Chondrocyte (in vitro differentiated cells): ENCODE measurements around the gene WDR1. TPM values are rescaled to one million over a fixed set of nuclear protein-coding genes. Genes with fewer than 3 reads are reported as not detected.

ENCODE experiments used
- DNase-seq: peaks from one replicate; pipeline ENCODE4 v3.0.0; 2021; ENCODE audit warnings: mixed read lengths, low spot score
- H3K27ac Mint-ChIP-seq: one replicate; pipeline ENCODE4 v1.8.0; 2021; ENCODE audit warnings: mild to moderate bottlenecking, moderate library complexity, mixed read lengths; ENCODE audit not compliant: unreplicated experiment
- H3K27me3 Mint-ChIP-seq: 2 replicates; pipeline ENCODE4 v1.8.0; 2021; ENCODE audit warnings: low read depth, mixed read lengths
- H3K36me3 Mint-ChIP-seq: 2 replicates; pipeline ENCODE4 v1.8.0; 2021; ENCODE audit warnings: low read depth, mixed read lengths
- H3K4me1 Mint-ChIP-seq: 2 replicates; pipeline ENCODE4 v1.8.0; 2021; ENCODE audit warnings: low read depth, mild to moderate bottlenecking, mixed read lengths
- H3K4me3 Mint-ChIP-seq: one replicate; pipeline ENCODE4 v1.8.0; 2021; ENCODE audit warnings: mild to moderate bottlenecking, moderate library complexity, mixed read lengths; ENCODE audit not compliant: unreplicated experiment
- H3K9me3 Mint-ChIP-seq: 2 replicates; pipeline ENCODE4 v1.8.0; 2021; ENCODE audit warnings: low read depth, mixed read lengths
- CTCF ChIP-seq: fragments of 200-600 bp; sonication (generic); IDR thresholded peaks from 2 replicates; pipeline ENCODE4 v1.5.0; 2021; ENCODE audit warnings: antibody characterized with exemption, mild to moderate bottlenecking, moderate library complexity
- total RNA-seq: library from RNA; stranded (reverse); gene quantifications from 3 replicates; pipeline ENCODE4 v1.2.1, GENCODE V29; 2021

Gene WDR1
- total RNA-seq, 1 donor from 2014 or later = 483 TPM

GRCh38 chr4:10157478-10158332 is 41.1 kb upstream of the WDR1 start:
- Mint-ChIP-seq H3K27ac (no peak overlapping the region), H3K27me3 (peaks cover 47% of the 10 kb centered on the region), H3K36me3 (no peaks in the 10 kb centered on the region), H3K4me1 (peaks cover 12% of the 10 kb centered on the region), H3K4me3 (no peak overlapping the region), H3K9me3 (no peaks in the 10 kb centered on the region)
- no peak for DNase-seq
- peak; percentile 86 for TF ChIP-seq CTCF

GRCh38 chr4:10154241-10154640 is 37.6 kb upstream of the WDR1 start:
- no peak for TF ChIP-seq CTCF
- H3K4me3 Mint-ChIP-seq = no peak overlapping the region
- peaks cover 4% of the 10 kb centered on the region for H3K4me1 Mint-ChIP-seq
- H3K36me3 Mint-ChIP-seq = no peaks in the 10 kb centered on the region
- no peak for DNase-seq
- H3K27ac Mint-ChIP-seq = no peak overlapping the region
- no peaks in the 10 kb centered on the region for H3K9me3 Mint-ChIP-seq
- peaks cover 67% of the 10 kb centered on the region for H3K27me3 Mint-ChIP-seq

- H3K4me3 Mint-ChIP-seq = no peak overlapping the region
- H3K36me3 Mint-ChIP-seq = no peaks in the 10 kb centered on the region
Observed at GRCh38 chr4:10153161-10153560, 36.6 kb upstream of the WDR1 start.

GRCh38 chr4:10151182-10151581 is 34.6 kb upstream of the WDR1 start:
- DNase-seq = no peak
- no peak for TF ChIP-seq CTCF
- H3K4me1 Mint-ChIP-seq = no peaks in the 10 kb centered on the region
- no peaks in the 10 kb centered on the region for H3K9me3 Mint-ChIP-seq
- H3K4me3 Mint-ChIP-seq = no peak overlapping the region
- no peaks in the 10 kb centered on the region for H3K36me3 Mint-ChIP-seq
- peaks cover 64% of the 10 kb centered on the region for H3K27me3 Mint-ChIP-seq
- H3K27ac Mint-ChIP-seq = no peak overlapping the region

More at GRCh38 chr4:10153161-10153560, 36.6 kb upstream of the WDR1 start:
- no peaks in the 10 kb centered on the region for H3K9me3 Mint-ChIP-seq
- no peak for TF ChIP-seq CTCF
- no peak overlapping the region for H3K27ac Mint-ChIP-seq
- no peak for DNase-seq
- peaks cover 68% of the 10 kb centered on the region for H3K27me3 Mint-ChIP-seq
- H3K4me1 Mint-ChIP-seq = peaks cover 4% of the 10 kb centered on the region

GRCh38 chr4:10144966-10145365 is 28.4 kb upstream of the WDR1 start:
- H3K4me3 Mint-ChIP-seq = no peak overlapping the region
- no peaks in the 10 kb centered on the region for H3K4me1 Mint-ChIP-seq
- TF ChIP-seq CTCF = no peak

More at GRCh38 chr4:10144966-10145365, 28.4 kb upstream of the WDR1 start:
- no peak for DNase-seq
- Mint-ChIP-seq H3K27me3 (peaks cover 64% of the 10 kb centered on the region), H3K27ac (no peak overlapping the region), H3K9me3 (no peaks in the 10 kb centered on the region), H3K36me3 (no peaks in the 10 kb centered on the region)
